ENCODE measurements around the gene DOCK11.
"Not testable (repeated sequence)": the region's sequence is repeated elsewhere in the genome, so short reads cannot be mapped to it uniquely, and the experiment has no call there.

DOCK11 gene

DNA sequence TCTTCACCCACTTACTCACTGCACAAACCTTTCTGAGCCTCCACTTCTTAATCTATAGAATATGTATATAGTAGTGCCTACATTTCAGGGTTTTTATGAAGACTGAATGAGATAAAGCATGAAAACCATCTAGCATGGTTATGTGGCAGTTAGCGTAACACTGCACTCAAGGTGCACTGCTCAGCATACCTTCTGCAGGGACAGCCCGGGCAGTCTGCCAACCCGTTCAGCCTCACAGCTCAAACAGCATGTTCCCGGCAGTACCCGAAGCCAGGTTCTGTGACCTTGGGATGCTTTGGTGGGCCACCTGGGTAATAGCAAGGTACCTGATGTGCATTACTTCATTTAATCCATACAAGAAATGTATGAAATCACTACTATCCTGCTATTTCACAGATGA is 81.4 kb downstream of the DOCK11 start:
- no peak for DNase-seq

DNA sequence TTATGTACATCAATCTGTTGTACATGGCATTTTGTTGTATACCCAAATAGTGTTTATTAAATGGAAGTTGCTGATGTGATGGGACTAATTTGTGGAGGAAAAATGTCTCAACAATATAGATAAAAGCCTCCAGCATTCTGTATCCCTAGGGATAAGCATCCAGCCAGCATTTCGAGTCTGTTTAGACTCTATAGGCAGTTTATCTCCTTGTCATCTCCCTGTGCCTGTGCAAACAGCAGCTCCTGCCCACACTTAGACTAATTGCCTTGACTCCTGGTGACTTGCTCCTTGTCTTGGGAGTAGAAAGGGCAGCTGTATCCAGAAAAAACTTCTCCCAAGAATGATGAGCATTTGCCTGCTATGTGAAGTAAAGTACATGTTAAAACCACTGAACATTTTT is 83.8 kb downstream of the DOCK11 start:
- DNase-seq: no peak

DNA sequence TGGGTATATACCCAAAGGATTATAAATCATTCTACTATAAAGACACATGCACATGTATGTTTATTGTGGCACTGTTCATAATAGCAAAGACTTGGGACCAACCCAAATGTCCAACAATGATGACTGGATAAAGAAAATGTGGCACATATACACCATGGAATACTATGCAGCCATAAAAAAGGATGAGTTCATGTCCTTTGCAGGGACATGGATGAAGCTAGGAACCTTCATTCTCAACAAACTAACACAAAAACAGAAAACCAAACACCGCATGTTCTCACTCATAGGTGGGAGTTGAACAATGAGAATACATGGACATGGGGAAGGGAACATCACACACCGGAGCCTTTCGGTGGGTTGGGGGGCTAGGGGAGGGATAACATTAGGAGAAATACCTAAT is 87.3 kb downstream of the DOCK11 start:
- not testable (repeated sequence) for DNase-seq

DNA sequence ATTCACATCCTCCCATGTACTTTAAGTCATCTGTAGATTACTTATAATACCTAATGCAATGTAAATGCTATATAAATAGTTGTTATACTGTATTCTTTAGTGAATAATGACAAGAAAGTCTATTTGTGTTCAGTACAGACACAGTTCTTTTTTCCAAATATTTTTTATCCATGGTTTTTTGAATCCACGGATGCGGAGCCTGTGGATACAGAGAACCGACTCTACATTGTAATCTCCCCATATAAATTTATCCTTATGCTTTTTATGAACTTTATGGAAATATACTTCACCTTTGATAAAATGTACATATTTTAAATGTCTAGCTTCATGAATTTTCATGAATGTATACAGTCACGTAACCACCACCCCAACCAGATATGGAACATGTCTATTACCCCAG is 88.2 kb downstream of the DOCK11 start:
- DNase-seq: no peak

DNA sequence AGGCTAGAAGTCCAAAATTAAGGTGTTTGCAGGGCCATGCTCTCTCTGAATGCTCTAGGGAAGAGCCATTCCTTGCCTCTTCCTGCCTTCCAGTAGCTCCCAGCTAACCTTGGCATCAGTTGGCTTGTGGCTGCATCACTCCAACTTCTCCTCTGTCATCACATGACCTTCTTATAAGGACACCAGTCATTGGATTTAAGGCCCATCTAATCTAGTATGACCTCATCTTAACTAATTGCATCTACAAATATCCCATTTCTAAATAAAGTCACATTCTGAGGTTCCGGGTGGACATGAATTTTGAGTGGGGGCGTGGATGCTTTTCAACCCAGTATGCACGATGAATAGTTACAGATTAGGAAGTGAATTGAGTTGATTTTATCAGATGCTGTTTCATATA is 89.7 kb downstream of the DOCK11 start:
- no peak for DNase-seq

DNA sequence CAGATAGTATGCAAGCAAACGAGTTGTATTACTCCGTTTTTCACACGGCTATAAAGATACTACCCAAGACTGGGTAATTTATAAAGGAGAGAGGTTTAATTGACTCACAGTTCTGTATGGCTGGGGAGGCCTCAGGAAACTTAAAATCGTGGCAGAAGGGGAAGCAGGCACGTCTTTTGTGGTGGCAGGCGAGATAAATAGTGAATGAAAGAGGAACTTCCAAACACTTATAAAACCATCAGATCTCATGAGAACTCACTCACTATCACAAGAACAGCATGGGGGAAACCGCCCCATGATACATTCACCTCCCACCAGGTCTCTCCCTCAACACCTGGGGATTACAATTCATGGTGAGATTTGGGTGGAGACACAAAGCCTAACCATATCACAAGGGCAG is 90.6 kb downstream of the DOCK11 start:
- not testable (repeated sequence) for DNase-seq

DNA sequence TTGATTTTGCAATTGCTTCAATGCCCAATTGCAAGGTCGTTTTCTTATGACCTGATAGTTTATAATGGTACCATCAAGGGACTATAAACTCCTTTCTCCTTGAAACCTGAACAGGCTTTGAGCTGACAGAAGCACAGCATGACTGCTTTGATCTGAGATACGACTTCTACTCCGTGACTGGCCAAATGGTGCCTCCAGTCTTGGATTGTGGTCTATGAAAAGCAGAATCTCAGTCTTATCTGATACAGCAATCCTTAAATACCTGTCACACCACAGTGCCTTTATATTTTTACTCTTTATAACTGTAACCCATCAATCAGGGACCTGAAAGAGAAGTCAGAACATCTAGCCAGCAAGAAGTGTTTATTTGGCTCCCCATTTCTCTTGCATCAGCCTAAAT is 93.1 kb downstream of the DOCK11 start:
- no peak for DNase-seq

DNA sequence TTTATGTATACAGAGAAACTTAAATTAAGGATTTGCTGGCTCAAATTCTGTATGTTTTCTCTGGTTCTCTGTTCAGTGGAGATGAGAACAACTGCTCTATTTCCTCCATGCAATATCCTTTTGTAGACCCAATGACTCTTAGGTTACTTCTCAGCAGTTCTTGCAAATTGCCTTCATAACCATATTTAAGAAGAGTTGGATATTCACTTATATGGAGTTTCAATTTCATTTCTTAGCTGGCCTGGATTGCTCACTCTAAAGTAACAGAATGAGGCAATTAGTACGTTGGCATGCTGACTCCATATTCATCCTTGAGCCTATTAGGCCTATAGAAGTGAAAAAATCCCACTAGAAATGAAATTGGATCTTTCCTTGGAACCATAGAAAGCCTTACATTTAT is 93.6 kb downstream of the DOCK11 start:
- no peak for DNase-seq

DNA sequence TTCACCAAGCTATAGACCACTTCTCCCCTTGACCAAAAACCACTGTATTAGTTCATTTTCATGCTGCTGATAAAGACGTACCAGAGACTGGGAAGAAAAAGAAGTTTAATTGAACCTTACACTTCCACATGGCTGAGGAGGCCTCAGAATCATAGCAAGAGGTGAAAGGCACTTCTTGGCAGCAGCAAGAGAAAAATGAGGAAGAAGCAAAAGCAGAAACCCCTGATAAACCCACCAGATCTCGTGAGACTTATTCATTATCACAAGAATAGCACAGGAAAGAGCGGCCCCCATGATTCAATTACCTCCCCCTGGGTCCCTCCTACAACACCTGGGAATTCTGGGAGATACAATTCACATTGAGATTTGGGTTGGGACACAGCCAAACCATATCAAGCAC is 97.8 kb downstream of the DOCK11 start:
- no peak for DNase-seq

DNA sequence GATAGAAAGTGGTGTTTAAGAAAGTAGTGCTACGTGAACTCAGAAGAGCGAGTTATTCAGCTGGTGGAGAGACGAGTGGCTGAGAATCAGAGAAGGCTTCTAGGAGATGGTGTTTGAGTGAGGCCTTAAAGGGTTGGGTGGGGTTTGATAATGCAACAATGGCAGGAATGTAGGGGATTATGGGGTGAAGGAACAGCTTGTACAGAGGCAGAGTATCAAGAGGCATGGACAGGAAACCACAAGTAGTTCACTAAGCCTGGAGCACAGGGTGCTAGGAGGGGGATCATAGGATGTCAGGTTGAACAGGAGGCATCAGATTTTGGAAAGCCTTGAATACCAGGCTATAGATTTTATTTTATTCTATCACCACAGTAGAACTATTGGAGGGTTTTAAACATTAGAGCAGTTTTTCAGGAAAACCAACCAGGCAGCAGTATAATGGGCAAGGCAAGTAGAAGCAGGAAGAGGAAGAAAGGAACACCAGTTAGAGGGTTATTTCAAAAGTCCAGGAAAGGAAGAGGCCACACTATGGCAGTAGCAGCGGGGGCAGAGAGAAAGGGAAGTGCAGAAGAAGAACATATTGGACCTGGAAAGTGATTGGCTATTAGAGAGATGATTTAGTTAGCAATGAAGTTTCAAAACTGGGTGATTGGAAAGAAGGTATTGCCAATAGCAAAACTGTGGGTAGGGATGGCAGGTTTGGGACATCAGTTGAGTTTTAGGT is 99.2 kb downstream of the DOCK11 start:
- DNase-seq: no peak

DNA sequence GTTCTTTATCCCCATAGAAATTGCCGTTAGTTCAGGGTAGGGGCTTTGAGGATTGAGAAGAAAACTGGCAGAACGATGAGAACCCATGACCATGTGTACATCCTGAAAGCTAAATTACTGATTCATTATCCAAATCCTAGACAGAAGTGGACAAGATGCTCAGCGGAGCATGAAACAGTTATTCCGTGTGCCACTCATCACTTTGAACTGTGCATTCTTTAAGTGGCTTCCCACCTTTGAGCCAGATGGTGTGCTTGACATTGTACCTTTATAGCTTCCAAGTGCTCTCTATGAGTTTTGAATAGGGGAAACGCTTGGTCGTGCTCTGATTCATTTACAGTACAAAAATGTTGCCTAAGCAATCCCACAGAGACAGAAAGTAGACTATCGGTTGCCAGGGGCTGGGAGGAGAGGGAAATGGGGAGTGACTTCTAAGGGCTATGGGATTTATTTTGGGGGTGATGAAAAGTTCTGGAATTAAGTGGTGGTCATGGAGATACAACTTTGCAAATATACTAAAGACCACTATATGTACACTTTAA is 100.0 kb downstream of the DOCK11 start:
- no peak for DNase-seq

DNA sequence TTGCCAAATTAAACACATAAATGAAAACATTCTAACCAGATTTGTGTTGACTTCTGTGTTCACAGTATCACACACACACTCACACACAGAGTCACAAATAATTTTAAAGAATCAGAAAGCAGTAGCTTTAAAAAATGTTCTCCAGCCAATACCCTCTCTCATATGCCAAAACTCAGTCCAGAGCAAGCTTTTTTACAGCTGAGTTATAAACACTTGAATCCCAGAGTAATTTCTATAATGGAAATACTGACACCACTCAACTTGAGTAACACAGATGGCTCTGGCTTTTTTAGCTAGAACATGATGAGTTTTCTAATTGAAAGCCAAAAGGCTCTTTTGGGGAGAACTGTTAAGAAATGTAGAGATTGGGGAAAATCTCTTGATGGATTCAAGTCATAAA is 100.8 kb downstream of the DOCK11 start:
- no peak for DNase-seq

DNA sequence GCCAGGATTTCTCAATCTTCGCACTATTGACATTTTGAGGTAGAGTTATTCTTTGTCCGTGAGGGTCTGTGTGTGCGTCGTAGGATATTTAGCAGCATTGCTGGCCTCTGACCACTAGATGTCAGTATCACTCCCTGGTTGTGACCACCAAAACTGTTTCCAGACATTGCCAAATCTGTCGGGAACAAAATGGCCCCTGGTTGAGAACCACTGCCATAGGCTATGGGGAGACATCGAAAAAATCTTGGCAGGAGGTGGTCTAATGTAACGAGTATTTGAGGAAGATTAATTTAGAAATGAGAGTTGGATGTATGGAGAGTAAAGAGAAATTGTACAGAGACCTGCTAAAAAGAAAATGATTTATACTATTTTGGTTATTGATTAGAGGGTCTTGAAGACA is 108.4 kb downstream of the DOCK11 start:
- DNase-seq: peak; percentile 49

DNA sequence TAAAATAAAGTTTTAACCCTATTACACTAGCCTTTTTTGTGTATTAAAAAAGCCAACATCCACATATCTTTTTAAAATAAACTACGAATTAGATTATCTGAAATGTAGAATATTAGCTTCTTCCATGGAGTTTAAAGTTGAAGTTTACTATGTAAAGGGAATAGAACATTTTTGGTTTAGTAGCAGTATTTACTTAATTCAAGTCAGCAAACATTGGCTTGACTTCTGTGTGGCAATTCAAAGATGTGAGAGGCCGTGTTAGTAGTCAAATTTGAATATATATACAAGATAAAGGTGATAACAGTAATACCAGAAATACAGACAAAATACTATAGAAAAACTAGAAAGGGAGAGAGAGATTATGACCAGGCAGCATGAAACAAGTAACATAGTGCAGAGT is 116.7 kb downstream of the DOCK11 start:
- no peak for DNase-seq

DNA sequence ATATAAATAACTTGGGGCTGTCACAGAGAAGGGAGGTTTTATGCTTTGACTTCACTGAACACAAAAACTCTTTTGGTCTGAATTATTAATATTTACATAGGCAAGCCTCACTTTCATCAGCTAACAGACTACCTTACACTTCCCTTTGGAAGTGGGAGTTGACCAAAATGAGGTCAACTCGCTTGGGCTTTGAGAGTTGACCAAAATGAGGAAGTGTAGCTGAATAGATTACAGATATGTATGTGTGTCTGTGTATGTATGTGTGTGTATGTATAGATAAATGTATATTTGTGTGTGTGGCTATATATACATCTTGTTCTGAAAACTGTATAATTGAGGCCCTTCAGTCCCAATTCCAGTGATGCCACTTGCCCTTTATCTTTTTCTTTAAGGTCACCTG is 118.5 kb downstream of the DOCK11 start:
- DNase-seq: no peak

DNA sequence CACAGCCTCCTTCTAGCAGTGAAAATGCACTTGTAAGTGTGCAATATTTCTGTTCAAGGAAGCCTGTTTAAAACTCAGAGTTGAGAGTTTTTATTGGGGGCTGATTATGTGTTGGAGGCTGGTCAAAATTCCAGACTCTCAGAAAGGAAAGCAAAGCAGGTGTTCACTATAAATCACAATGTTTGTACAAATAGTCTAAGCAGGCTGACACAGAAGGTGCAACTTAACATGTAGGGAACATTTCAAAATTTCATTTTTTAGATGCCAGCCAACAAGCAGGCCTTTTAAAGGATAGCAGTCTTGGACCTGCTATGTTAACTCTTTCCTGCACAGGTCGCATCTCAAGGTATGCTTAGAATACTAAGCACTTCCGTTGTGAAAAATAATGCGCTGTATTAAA is 119.5 kb downstream of the DOCK11 start:
- DNase-seq: no peak

DNA sequence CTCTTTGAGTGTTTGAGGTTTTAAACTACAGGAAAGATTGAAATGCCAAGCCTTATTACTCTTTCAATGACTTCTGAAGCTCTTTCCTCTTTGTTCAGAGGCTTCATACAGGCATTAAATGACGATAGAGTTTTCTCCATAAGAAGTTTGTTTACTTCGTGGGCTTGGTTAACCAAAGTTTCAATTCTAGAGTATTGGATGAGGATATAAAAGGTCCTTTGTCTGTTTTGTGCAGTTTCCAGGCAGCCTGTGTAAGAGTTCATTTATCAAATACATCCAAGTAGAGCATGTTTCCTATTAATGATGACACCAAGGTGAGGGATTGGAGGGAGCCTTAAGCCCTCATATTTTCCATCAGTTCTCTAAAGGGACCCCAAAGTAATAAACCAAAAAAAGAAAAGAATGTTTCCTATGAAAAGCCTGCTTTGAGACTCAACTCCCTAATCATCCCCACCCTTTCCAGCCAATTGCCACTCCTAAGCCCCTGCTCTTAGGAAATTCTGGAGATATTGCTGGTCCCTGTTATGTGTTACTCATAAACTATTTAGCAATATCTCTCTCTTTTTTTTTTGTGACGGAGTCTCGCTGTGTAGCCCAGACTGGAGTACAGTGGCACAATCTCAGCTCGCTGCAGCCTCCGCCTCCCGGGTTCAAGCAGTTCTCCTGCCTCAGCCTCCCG is 125.6 kb downstream of the DOCK11 start:
- no peak for DNase-seq

DNA sequence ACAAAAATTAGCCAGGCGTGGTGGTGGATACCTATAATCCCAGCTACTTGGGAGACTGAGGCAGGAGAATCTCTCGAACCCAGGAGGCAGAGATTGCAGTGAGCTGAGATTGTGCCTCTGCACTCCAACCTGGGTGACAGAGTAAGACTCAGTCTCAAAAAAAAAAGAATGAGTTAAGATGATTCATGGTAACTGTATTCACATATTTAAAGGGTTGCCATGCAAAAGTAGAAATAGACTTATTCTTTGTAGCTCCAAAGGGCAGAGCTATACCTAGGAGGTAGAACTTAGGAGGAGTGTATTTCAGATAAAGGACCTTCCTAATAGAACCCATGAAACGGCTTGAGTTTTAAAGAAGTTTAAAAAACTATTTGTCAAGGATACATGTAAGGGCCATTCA is 127.4 kb downstream of the DOCK11 start:
- no peak for DNase-seq

DNA sequence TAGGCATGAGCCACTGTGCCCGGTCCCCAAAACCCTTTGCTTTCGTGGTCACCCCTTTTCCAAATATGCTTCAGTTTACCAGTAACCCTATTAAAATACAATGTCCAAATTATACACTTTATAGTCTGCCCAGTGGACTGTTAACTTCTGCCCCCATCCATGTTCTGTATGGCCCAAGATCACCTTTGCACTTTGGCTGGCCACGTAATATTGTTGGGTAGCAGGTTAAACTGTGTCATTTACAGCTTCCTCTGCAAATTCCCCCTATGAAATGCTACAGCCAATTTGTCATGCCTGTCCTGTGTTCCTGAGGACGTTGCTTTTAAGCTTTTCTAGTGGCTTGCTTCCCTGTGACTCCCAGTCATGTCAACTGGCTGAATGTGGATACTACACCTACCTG is 130.7 kb downstream of the DOCK11 start:
- DNase-seq: no peak

DNA sequence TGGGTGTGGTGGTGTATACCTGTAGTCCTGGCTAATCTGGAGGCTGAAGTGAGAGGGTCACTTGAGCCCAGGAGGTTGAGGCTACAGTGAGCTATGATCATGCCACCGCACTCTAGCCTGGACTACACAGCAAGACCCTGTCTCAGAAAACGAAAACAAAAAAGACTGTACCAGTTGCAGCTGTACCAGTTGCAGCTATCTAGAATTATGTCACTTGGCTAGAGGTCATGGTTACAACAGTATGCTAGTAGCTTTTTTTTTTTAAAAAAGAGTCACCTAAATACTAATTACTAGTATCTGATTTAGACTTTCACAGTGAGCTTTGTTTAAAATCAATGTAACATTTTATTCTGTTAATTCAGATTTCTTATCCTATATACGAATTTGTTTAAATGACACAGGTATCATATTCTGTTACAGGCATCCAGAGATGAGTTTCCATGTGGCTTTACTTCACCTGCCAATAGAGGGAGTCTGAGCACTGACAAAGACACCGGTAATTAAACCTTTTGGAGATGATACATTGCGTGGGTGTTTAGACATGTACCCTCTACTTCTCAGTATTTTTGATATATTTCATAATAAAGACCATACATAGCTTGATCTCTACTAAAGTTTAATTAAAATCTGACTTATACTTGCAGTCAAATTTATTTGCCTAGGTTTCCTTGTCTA is 131.6 kb downstream of the DOCK11 start:
- no peak for DNase-seq

DNA sequence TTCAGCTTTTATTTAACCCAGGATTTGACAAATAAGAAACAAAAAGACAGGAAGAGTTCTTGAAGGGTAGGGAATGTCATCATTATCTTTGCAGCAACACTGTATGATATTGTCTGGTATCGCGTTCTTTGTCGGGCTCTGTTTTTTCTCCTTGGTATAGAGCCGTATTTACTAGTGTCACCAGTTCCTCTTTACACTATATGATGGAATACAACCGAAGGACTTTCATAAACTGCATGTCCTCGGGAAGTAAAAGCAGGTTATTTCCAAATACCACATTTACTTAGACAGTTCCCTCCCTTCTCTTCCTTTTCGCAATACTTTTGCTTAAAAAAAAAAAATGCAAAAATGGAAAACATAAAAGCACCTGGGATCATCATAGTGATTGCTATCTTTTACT is 135.2 kb downstream of the DOCK11 start:
- no peak for DNase-seq

DNA sequence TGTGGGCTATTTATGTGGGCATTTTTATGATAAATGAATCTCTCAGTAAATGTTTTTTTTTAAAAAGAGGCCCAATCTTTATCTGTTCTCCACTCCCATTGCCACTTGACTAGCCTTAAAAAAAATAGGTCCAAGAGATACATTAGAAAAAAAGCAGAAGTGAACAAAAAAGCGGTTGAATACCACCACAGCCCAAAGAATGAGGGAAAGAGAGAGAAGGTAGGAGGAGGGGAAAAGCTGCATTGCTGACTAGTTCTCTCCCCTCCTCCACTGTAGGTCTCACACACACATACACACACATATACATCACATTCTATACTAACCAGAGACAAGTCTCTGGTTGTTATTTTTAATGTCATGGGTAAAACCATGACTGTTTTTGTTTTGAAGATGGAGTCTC is 136.0 kb downstream of the DOCK11 start:
- no peak for DNase-seq

DNA sequence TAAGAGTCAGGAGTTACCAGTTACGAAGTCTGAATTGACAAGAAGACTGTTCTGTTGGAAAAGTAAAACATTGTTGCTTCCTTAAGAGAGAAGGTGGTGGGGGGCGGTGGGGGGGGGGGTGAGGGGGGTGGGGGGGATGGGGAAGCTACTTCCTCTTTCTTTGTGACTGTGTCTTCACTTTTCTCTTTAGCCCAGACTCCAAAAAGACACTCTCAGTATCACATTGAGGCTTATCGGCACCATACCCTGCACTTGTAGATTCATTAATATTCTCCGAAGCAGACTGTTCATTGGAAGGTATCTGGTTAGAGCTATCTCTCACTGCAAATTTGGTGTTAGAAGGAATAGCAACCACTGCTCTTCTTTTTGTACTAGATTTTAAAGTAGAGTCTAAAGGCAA is 137.2 kb downstream of the DOCK11 start:
- no peak for DNase-seq

DNA sequence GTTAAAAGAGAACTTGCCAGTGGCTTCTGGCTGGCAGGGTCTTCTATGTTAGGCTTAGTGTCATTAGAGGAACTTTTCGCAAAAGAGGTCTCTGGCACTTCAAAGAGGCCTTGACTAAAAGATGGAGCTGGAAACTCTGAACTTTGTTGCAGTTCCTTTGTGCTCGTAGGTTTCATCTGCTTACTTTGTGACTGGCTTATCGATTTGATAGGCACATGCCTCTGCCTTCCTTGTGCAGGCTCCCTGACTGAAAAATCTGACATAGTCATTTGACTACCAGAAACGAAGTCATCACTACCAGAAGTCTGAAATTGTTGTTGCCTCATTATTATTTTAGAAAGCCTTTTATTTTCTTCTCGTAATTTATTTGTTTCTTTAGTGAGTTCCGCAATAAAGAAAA is 137.9 kb downstream of the DOCK11 start:
- no peak for DNase-seq
